ENCODE measurements around the gene ZIM2.
A peak's percentile ranks its signal among the peaks of the same experiment; 100 is the strongest.

Gene ZIM2

GRCh38 chr19:56838909-56839651 is 1.4 kb downstream of the ZIM2 start:
- peak; percentile 97 for DNase-seq (ENCODE audit: low read depth)

GRCh38 chr19:56838024-56838908 is 2.3 kb downstream of the ZIM2 start:
- TF ChIP-seq CTCF (IDR thresholded peaks at IDR 0.05; ENCODE audit: control insufficient read depth, extremely low read depth, insufficient read depth) = peak; percentile 64
- peak; percentile 85 for DNase-seq (ENCODE audit: low read depth)
- peak overlapping the region; percentile 59 for H3K4me3 ChIP-seq (ENCODE audit: low read depth, low read length)

More at GRCh38 chr19:56838909-56839651, 1.4 kb downstream of the ZIM2 start:
- peak overlapping the region; percentile 59 for H3K4me3 ChIP-seq (ENCODE audit: low read depth, low read length)
- TF ChIP-seq CTCF (IDR thresholded peaks at IDR 0.05; ENCODE audit: control insufficient read depth, extremely low read depth, insufficient read depth) = no peak

- DNase-seq (ENCODE audit: low read depth) = peak; percentile 90
- TF ChIP-seq CTCF (IDR thresholded peaks at IDR 0.05; ENCODE audit: control insufficient read depth, extremely low read depth, insufficient read depth) = peak; percentile 77
- peak overlapping the region; percentile 59 for H3K4me3 ChIP-seq (ENCODE audit: low read depth, low read length)
Observed at GRCh38 chr19:56837492-56838023, 3.0 kb downstream of the ZIM2 start.

GRCh38 chr19:56837004-56837403 is 3.5 kb downstream of the ZIM2 start:
- peak; percentile 74 for DNase-seq (ENCODE audit: low read depth)

GRCh38 chr19:56836059-56836458 is 4.5 kb downstream of the ZIM2 start:
- no peak overlapping the region for H3K4me3 ChIP-seq (ENCODE audit: low read depth, low read length)
- TF ChIP-seq CTCF (IDR thresholded peaks at IDR 0.05; ENCODE audit: control insufficient read depth, extremely low read depth, insufficient read depth) = no peak
- DNase-seq (ENCODE audit: low read depth) = no peak

More at GRCh38 chr19:56837004-56837403, 3.5 kb downstream of the ZIM2 start:
- TF ChIP-seq CTCF (IDR thresholded peaks at IDR 0.05; ENCODE audit: control insufficient read depth, extremely low read depth, insufficient read depth) = peak; percentile 31; the same call in 1 of the 2 replicates
- peak overlapping the region; percentile 59 for H3K4me3 ChIP-seq (ENCODE audit: low read depth, low read length)

GRCh38 chr19:56835401-56835800 is 5.1 kb downstream of the ZIM2 start:
- no peak for TF ChIP-seq CTCF (IDR thresholded peaks at IDR 0.05; ENCODE audit: control insufficient read depth, extremely low read depth, insufficient read depth)
- no peak for DNase-seq (ENCODE audit: low read depth)
- H3K4me3 ChIP-seq (ENCODE audit: low read depth, low read length) = no peak overlapping the region

All from LNCaP clone FGC (cell line).